Measurements from ENCODE around the gene LHPP. TPM values are rescaled to one million over a fixed set of nuclear protein-coding genes. Genes with fewer than 3 reads are reported as not detected.

The LHPP gene
- total and polyA plus RNA-seq, 10 of the 15 experiments (the other 5 are each of a cell fraction or from before 2014, with no cell fraction given) = 0.79 to 9.8 (median 6.7) TPM

GRCh38 chr10:124494046-124494807, 32.6 kb downstream of the LHPP start:
- no peak for FAIRE-seq
- Histone ChIP-seq H3K4me3 (no peak overlapping the region), H3K36me3 (ENCODE audit: control insufficient read depth in 2 of 2, insufficient read depth in 2 of 2, low read length in 1 of 2) (no peaks in the 10 kb centered on the region), H3K9me3 (replicated peaks; ENCODE audit: control insufficient read depth, insufficient read depth, low read length) (no peaks in the 10 kb centered on the region), H3K79me2 (ENCODE audit: control insufficient read depth, insufficient read depth, low read length) (no peaks in the 10 kb centered on the region), H3K4me2 (ENCODE audit: control insufficient read depth, insufficient read depth) (0 out of 2 replicates have a peak overlapping the region, but pooled peaks have one; percentile 13), H3K9ac (ENCODE audit: control insufficient read depth, insufficient read depth, low read length) (no peak overlapping the region; the same call in 1 of the 2 replicates), H4K20me1 (ENCODE audit: control insufficient read depth, insufficient read depth) (no peaks in the 10 kb centered on the region), H3K4me1 (ENCODE audit: control insufficient read depth, insufficient read depth, low read length) (no peaks in the 10 kb centered on the region; the same call in 1 of the 2 replicates), H3K27ac (ENCODE audit: control insufficient read depth, insufficient read depth) (no peak overlapping the region), H3K27me3 (replicated peaks in 1 of 2; ENCODE audit: control insufficient read depth in 2 of 2, insufficient read depth in 2 of 2, low read length in 1 of 2) (no peaks in the 10 kb centered on the region), H2AFZ (ENCODE audit: control insufficient read depth, low read depth, low read length) (no peak overlapping the region; the same call in none of the 2 replicates)
- ChIA-PET POLR2A (no interaction called here), RAD21 (ENCODE audit: unreplicated experiment) (no interaction called here), SMC1A (ENCODE audit: uncharacterized antibody, unreplicated experiment) (no interaction called here), CTCF (no interaction called here)
- ATAC-seq = no peak; the same call in 2 of the 3 replicates
- BruUV-seq (replicated peaks) = no TSS peak
- intact Hi-C loops (cut with micrococcal nuclease; ENCODE audit: unreplicated experiment) (no loop called here), in situ Hi-C loops (cut with MboI) (no loop called here)
- TF ChIP-seq SPI1 (IDR thresholded peaks at IDR 0.05; ENCODE audit: borderline replicate concordance, insufficient read depth, low read depth, low read length) = 0 out of 2 replicates have a peak, but pooled peaks have one; percentile 7
- TF ChIP-seq, protein P1, sequence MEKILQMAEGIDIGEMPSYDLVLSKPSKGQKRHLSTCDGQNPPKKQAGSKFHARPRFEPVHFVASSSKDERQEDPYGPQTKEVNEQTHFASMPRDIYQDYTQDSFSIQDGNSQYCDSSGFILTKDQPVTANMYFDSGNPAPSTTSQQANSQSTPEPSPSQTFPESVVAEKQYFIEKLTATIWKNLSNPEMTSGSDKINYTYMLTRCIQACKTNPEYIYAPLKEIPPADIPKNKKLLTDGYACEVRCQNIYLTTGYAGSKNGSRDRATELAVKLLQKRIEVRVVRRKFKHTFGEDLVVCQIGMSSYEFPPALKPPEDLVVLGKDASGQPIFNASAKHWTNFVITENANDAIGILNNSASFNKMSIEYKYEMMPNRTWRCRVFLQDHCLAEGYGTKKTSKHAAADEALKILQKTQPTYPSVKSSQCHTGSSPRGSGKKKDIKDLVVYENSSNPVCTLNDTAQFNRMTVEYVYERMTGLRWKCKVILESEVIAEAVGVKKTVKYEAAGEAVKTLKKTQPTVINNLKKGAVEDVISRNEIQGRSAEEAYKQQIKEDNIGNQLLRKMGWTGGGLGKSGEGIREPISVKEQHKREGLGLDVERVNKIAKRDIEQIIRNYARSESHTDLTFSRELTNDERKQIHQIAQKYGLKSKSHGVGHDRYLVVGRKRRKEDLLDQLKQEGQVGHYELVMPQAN (conservative IDR thresholded peaks at IDR 0.05) = no peak
- WGBS (ENCODE audit: insufficient coverage, insufficient replicate concordance, low lambda C conversion rate, missing lambda C conversion rate) = 42% methylated on average over 16 of the region's 16 CpGs
- no peak for DNase-seq (ENCODE audit: low read depth, low spot score)

GRCh38 chr10:124495162-124495561, 33.5 kb downstream of the LHPP start:
- TF ChIP-seq NRF1 (conservative IDR thresholded peaks at IDR 0.05; ENCODE audit: low read depth, low read length) (no peak), ZNF24 (IDR thresholded peaks at IDR 0.05) (no peak), CBX5 (IDR thresholded peaks at IDR 0.05; ENCODE audit: low read depth) (no peak), ZZZ3 (IDR thresholded peaks at IDR 0.05; ENCODE audit: control insufficient read depth, insufficient read length, low read depth) (no peak), TBL1XR1 (IDR thresholded peaks at IDR 0.05; ENCODE audit: low read depth, low read length) (no peak), IKZF1 (conservative IDR thresholded peaks at IDR 0.05) (no peak)
- TF ChIP-seq, protein P2, sequence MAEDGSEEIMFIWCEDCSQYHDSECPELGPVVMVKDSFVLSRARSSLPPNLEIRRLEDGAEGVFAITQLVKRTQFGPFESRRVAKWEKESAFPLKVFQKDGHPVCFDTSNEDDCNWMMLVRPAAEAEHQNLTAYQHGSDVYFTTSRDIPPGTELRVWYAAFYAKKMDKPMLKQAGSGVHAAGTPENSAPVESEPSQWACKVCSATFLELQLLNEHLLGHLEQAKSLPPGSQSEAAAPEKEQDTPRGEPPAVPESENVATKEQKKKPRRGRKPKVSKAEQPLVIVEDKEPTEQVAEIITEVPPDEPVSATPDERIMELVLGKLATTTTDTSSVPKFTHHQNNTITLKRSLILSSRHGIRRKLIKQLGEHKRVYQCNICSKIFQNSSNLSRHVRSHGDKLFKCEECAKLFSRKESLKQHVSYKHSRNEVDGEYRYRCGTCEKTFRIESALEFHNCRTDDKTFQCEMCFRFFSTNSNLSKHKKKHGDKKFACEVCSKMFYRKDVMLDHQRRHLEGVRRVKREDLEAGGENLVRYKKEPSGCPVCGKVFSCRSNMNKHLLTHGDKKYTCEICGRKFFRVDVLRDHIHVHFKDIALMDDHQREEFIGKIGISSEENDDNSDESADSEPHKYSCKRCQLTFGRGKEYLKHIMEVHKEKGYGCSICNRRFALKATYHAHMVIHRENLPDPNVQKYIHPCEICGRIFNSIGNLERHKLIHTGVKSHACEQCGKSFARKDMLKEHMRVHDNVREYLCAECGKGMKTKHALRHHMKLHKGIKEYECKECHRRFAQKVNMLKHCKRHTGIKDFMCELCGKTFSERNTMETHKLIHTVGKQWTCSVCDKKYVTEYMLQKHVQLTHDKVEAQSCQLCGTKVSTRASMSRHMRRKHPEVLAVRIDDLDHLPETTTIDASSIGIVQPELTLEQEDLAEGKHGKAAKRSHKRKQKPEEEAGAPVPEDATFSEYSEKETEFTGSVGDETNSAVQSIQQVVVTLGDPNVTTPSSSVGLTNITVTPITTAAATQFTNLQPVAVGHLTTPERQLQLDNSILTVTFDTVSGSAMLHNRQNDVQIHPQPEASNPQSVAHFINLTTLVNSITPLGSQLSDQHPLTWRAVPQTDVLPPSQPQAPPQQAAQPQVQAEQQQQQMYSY (CRISPR knock-in tag; IDR thresholded peaks at IDR 0.05) = no peak
- Histone ChIP-seq H2AFZ (ENCODE audit: control insufficient read depth, low read depth, low read length) (no peak overlapping the region), H3K9me3 (replicated peaks; ENCODE audit: control insufficient read depth, insufficient read depth, low read length) (no peaks in the 10 kb centered on the region), H3K27me3 (replicated peaks in 1 of 2; ENCODE audit: control insufficient read depth in 2 of 2, insufficient read depth in 2 of 2, low read length in 1 of 2) (no peaks in the 10 kb centered on the region), H3K36me3 (ENCODE audit: control insufficient read depth in 2 of 2, insufficient read depth in 2 of 2, low read length in 1 of 2) (no peaks in the 10 kb centered on the region), H3K4me3 (no peak overlapping the region), H3K9ac (ENCODE audit: control insufficient read depth, insufficient read depth, low read length) (no peak overlapping the region), H3K4me1 (ENCODE audit: control insufficient read depth, insufficient read depth, low read length) (no peaks in the 10 kb centered on the region; the same call in 1 of the 2 replicates), H3K27ac (ENCODE audit: control insufficient read depth, insufficient read depth) (no peak overlapping the region), H3K79me2 (ENCODE audit: control insufficient read depth, insufficient read depth, low read length) (no peaks in the 10 kb centered on the region), H3K4me2 (ENCODE audit: control insufficient read depth, insufficient read depth) (no peak overlapping the region), H4K20me1 (ENCODE audit: control insufficient read depth, insufficient read depth) (no peaks in the 10 kb centered on the region)
- SMC1A ChIA-PET (ENCODE audit: uncharacterized antibody, unreplicated experiment) = no interaction called here
- BruUV-seq (replicated peaks) = no TSS peak
- CTCF ChIA-PET = no interaction called here
- WGBS (ENCODE audit: insufficient coverage, insufficient replicate concordance, low lambda C conversion rate, missing lambda C conversion rate) = 73% methylated on average over 7 of the region's 7 CpGs
- DNase-seq (ENCODE audit: low read depth, low spot score) (no peak), FAIRE-seq (no peak), ATAC-seq (no peak)
- intact Hi-C loops (cut with micrococcal nuclease; ENCODE audit: unreplicated experiment) = no loop called here
- in situ Hi-C loops (cut with MboI) = no loop called here
- POLR2A ChIA-PET = no interaction called here
- RAD21 ChIA-PET (ENCODE audit: unreplicated experiment) = no interaction called here
